ENCODE measurements around the gene PTPN11. TPM values are rescaled to one million over a fixed set of nuclear protein-coding genes. Genes with fewer than 3 reads are reported as not detected.
"Not testable (repeated sequence)": the region's sequence is repeated elsewhere in the genome, so short reads cannot be mapped to it uniquely, and the experiment has no call there.

The PTPN11 gene
- polyA plus RNA-seq, 1 experiment: 137 TPM

GRCh38 chr12:112446008-112446725, 27.4 kb downstream of the PTPN11 start:
- no peak for TF ChIP-seq CTCF (IDR thresholded peaks at IDR 0.05; ENCODE audit: low read depth, low read length)
- Histone ChIP-seq H3K4me3 (ENCODE audit: low read depth, low read length) (no peak overlapping the region), H3K9me3 (ENCODE audit: control insufficient read depth, insufficient read depth, low read length) (no peaks in the 10 kb centered on the region), H3K27me3 (ENCODE audit: control insufficient read depth, insufficient read depth, low read length) (no peaks in the 10 kb centered on the region), H3K27ac (ENCODE audit: low read depth, low read length) (no peak overlapping the region)
- POLR2A ChIA-PET: interaction anchor here (0.6 kb wide), 1 partner anchor 1958 kb away, joined by 3 read pairs; no protein-coding TSS in a partner anchor
- no peak for DNase-seq (ENCODE audit: low read depth, low spot score)
- CTCF ChIA-PET: no interaction called here

GRCh38 chr12:112447106-112447505, 28.4 kb downstream of the PTPN11 start:
- Histone ChIP-seq H3K4me3 (ENCODE audit: low read depth, low read length) (no peak overlapping the region), H3K27ac (ENCODE audit: low read depth, low read length) (no peak overlapping the region), H3K27me3 (ENCODE audit: control insufficient read depth, insufficient read depth, low read length) (no peaks in the 10 kb centered on the region), H3K9me3 (ENCODE audit: control insufficient read depth, insufficient read depth, low read length) (no peaks in the 10 kb centered on the region)
- no peak for DNase-seq (ENCODE audit: low read depth, low spot score)
- ChIA-PET POLR2A (no interaction called here), CTCF (no interaction called here)
- TF ChIP-seq CTCF (IDR thresholded peaks at IDR 0.05; ENCODE audit: low read depth, low read length): no peak

GRCh38 chr12:112448165-112448564, 29.4 kb downstream of the PTPN11 start:
- H3K4me3 ChIP-seq (ENCODE audit: low read depth, low read length); H3K27ac ChIP-seq (ENCODE audit: low read depth, low read length); DNase-seq (ENCODE audit: low read depth, low spot score); POLR2A ChIA-PET; H3K9me3 ChIP-seq (ENCODE audit: control insufficient read depth, insufficient read depth, low read length); H3K27me3 ChIP-seq (ENCODE audit: control insufficient read depth, insufficient read depth, low read length): not testable (repeated sequence)
- CTCF ChIA-PET: interaction anchor here (0.6 kb wide), 1 partner anchor 689 kb away, joined by 4 read pairs; no protein-coding TSS in a partner anchor

- CTCF ChIA-PET: no interaction called here
- DNase-seq (ENCODE audit: low read depth, low spot score): no peak
- Histone ChIP-seq H3K27me3 (ENCODE audit: control insufficient read depth, insufficient read depth, low read length) (no peaks in the 10 kb centered on the region), H3K4me3 (ENCODE audit: low read depth, low read length) (no peak overlapping the region), H3K9me3 (ENCODE audit: control insufficient read depth, insufficient read depth, low read length) (no peaks in the 10 kb centered on the region), H3K27ac (ENCODE audit: low read depth, low read length) (no peak overlapping the region)
- POLR2A ChIA-PET: interaction anchor here (0.7 kb wide), 1 partner anchor 511 kb away, joined by 3 read pairs; no protein-coding TSS in a partner anchor
- TF ChIP-seq CTCF (IDR thresholded peaks at IDR 0.05; ENCODE audit: low read depth, low read length): no peak
These were observed 32.0 kb downstream of the PTPN11 start for GRCh38 chr12:112450725-112451124.

- no peaks in the 10 kb centered on the region for H3K27me3 ChIP-seq (ENCODE audit: control insufficient read depth, insufficient read depth, low read length)
- CTCF ChIA-PET: no interaction called here
- no peak overlapping the region for H3K4me3 ChIP-seq (ENCODE audit: low read depth, low read length)
- POLR2A ChIA-PET: no interaction called here
- H3K9me3 ChIP-seq (ENCODE audit: control insufficient read depth, insufficient read depth, low read length): no peaks in the 10 kb centered on the region
- H3K27ac ChIP-seq (ENCODE audit: low read depth, low read length): no peak overlapping the region
- TF ChIP-seq CTCF (IDR thresholded peaks at IDR 0.05; ENCODE audit: low read depth, low read length): no peak
- no peak for DNase-seq (ENCODE audit: low read depth, low spot score)
These were observed 37.3 kb downstream of the PTPN11 start for GRCh38 chr12:112456029-112456428.

- H3K4me3 ChIP-seq (ENCODE audit: low read depth, low read length); POLR2A ChIA-PET; CTCF ChIA-PET; DNase-seq (ENCODE audit: low read depth, low spot score); H3K27me3 ChIP-seq (ENCODE audit: control insufficient read depth, insufficient read depth, low read length); H3K27ac ChIP-seq (ENCODE audit: low read depth, low read length); H3K9me3 ChIP-seq (ENCODE audit: control insufficient read depth, insufficient read depth, low read length): not testable (repeated sequence)
These were observed 38.4 kb downstream of the PTPN11 start for GRCh38 chr12:112457142-112457541.

Measured in AG04450 (cell line).